ENCODE data around the gene AATK.

- no peak for TF ChIP-seq CTCF (conservative IDR thresholded peaks at IDR 0.05; ENCODE audit: low read depth, low read length)
- TF ChIP-seq POLR2A (IDR thresholded peaks at IDR 0.05; ENCODE audit: low read depth, low read length): no peak
Measured at GRCh38 chr17:81102869-81103268, 63.2 kb downstream of the AATK start.

All from IMR-90 (cell line).